H1 (cell line): ENCODE data around the gene CCDC60. TPM values are rescaled to one million over a fixed set of nuclear protein-coding genes. Genes with fewer than 3 reads are reported as not detected.

ENCODE experiments used
- ASH2L ChIP-seq: fragments of 200-600, 300-600 bp; sonication (generic); IDR thresholded peaks from one replicate; pipeline ENCODE4 v1.7.1; 2017; ENCODE audit warnings: low read length
- EGR1 ChIP-seq: IDR thresholded peaks from 2 replicates; pipeline ENCODE4 v1.6.1; 2011; ENCODE audit warnings: low read depth, low read length, borderline replicate concordance
- EP300 ChIP-seq, 2 experiments: IDR thresholded peaks; 1 replicate in 1 of 2; 2 replicates in 1 of 2; pipeline ENCODE4 v1.6.1; 2011 to 2012; ENCODE audit warnings: low read depth in 2 of 2, low read length in 2 of 2, mild to moderate bottlenecking in 2 of 2, borderline replicate concordance in 1 of 2, inconsistent platforms in 1 of 2, moderate library complexity in 1 of 2
- RBBP5 ChIP-seq: IDR thresholded peaks from 2 replicates; pipeline ENCODE4 v1.7.1; 2012; ENCODE audit warnings: low read depth, mild to moderate bottlenecking, inconsistent platforms, low read length, moderate library complexity, borderline replicate concordance
- YY1 ChIP-seq: IDR thresholded peaks from 2 replicates; pipeline ENCODE4 v1.6.1; 2011; ENCODE audit warnings: low read depth, mild to moderate bottlenecking, low read length
- polyA plus RNA-seq, 7 experiments: library from polyadenylated mRNA; depleted of rRNA in 3 of 7; stranded (reverse) in 5 of 7; unstranded in 2 of 7; fragments of >200 nt in 5 of 7; fragments of 200-250 nt in 2 of 7; gene quantifications; 1 replicate in 5 of 7; 2 replicates in 1 of 7; 4 replicates in 1 of 7; pipeline versions ENCODE4 v1.2.1 to v1.2.3, GENCODE V29; 2011 to 2013; ENCODE audit warnings: missing spikeins in 2 of 7, mixed read lengths in 2 of 7
- total RNA-seq: library from RNA; stranded (reverse); fragmentation: NEBNext Ultra II Directional; extraction: Animal tissue kit (Norgen Biotek cat#: 25700); gene quantifications from 2 replicates; pipeline ENCODE4 v1.2.1, GENCODE V29; 2021
- TF ChIP-seq, protein P1 (sequence below): fragments of 300-600 bp; sonication (generic); IDR thresholded peaks from 2 replicates; pipeline ENCODE4 v1.7.1; 2012; ENCODE audit warnings: low read length, moderate library complexity, mild to moderate bottlenecking, inconsistent platforms; ENCODE audit not compliant: insufficient replicate concordance

CCDC60 gene
- total and polyA plus RNA-seq, 2 of the 8 experiments (the other 6 are each of a cell fraction or from before 2014, with no cell fraction given), result 0.05 TPM; not detected in 1

DNA sequence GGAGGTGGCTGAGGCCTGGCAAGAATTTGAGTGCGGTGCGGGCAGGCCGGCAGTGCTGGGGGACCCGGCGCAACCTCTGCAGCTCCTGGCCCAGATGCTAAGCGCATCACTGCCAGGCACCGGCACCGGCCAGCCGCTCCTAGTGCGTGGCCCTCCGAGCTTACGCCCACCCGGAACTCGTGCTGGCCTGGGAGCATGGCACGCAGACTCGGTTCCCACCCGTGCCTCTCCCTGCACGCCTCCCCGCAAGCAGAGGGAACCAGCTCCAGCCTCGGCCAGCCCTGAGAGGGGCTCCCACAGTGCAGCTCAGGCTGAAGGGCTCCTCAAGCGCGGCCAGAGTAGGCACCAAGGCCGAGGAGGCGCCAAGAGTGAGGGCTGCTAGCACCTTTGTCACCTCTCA lies 63.7 kb downstream of the CCDC60 start (continued):
- TF ChIP-seq, protein P1, sequence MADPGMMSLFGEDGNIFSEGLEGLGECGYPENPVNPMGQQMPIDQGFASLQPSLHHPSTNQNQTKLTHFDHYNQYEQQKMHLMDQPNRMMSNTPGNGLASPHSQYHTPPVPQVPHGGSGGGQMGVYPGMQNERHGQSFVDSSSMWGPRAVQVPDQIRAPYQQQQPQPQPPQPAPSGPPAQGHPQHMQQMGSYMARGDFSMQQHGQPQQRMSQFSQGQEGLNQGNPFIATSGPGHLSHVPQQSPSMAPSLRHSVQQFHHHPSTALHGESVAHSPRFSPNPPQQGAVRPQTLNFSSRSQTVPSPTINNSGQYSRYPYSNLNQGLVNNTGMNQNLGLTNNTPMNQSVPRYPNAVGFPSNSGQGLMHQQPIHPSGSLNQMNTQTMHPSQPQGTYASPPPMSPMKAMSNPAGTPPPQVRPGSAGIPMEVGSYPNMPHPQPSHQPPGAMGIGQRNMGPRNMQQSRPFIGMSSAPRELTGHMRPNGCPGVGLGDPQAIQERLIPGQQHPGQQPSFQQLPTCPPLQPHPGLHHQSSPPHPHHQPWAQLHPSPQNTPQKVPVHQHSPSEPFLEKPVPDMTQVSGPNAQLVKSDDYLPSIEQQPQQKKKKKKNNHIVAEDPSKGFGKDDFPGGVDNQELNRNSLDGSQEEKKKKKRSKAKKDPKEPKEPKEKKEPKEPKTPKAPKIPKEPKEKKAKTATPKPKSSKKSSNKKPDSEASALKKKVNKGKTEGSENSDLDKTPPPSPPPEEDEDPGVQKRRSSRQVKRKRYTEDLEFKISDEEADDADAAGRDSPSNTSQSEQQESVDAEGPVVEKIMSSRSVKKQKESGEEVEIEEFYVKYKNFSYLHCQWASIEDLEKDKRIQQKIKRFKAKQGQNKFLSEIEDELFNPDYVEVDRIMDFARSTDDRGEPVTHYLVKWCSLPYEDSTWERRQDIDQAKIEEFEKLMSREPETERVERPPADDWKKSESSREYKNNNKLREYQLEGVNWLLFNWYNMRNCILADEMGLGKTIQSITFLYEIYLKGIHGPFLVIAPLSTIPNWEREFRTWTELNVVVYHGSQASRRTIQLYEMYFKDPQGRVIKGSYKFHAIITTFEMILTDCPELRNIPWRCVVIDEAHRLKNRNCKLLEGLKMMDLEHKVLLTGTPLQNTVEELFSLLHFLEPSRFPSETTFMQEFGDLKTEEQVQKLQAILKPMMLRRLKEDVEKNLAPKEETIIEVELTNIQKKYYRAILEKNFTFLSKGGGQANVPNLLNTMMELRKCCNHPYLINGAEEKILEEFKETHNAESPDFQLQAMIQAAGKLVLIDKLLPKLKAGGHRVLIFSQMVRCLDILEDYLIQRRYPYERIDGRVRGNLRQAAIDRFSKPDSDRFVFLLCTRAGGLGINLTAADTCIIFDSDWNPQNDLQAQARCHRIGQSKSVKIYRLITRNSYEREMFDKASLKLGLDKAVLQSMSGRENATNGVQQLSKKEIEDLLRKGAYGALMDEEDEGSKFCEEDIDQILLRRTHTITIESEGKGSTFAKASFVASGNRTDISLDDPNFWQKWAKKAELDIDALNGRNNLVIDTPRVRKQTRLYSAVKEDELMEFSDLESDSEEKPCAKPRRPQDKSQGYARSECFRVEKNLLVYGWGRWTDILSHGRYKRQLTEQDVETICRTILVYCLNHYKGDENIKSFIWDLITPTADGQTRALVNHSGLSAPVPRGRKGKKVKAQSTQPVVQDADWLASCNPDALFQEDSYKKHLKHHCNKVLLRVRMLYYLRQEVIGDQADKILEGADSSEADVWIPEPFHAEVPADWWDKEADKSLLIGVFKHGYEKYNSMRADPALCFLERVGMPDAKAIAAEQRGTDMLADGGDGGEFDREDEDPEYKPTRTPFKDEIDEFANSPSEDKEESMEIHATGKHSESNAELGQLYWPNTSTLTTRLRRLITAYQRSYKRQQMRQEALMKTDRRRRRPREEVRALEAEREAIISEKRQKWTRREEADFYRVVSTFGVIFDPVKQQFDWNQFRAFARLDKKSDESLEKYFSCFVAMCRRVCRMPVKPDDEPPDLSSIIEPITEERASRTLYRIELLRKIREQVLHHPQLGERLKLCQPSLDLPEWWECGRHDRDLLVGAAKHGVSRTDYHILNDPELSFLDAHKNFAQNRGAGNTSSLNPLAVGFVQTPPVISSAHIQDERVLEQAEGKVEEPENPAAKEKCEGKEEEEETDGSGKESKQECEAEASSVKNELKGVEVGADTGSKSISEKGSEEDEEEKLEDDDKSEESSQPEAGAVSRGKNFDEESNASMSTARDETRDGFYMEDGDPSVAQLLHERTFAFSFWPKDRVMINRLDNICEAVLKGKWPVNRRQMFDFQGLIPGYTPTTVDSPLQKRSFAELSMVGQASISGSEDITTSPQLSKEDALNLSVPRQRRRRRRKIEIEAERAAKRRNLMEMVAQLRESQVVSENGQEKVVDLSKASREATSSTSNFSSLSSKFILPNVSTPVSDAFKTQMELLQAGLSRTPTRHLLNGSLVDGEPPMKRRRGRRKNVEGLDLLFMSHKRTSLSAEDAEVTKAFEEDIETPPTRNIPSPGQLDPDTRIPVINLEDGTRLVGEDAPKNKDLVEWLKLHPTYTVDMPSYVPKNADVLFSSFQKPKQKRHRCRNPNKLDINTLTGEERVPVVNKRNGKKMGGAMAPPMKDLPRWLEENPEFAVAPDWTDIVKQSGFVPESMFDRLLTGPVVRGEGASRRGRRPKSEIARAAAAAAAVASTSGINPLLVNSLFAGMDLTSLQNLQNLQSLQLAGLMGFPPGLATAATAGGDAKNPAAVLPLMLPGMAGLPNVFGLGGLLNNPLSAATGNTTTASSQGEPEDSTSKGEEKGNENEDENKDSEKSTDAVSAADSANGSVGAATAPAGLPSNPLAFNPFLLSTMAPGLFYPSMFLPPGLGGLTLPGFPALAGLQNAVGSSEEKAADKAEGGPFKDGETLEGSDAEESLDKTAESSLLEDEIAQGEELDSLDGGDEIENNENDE, result no peak
- TF ChIP-seq YY1 (no peak), ASH2L (no peak), RBBP5 (no peak), EGR1 (no peak), EP300 (IDR thresholded peaks at IDR 0.05; ENCODE audit: borderline replicate concordance in 1 of 2, low read depth in 2 of 2, low read length in 2 of 2) (no peak)
